Adrenal gland (tissue), 12 donors: Measurements from ENCODE around the gene ANO7. TPM values are rescaled to one million over a fixed set of nuclear protein-coding genes. Genes with fewer than 3 reads are reported as not detected.
A peak's percentile ranks its signal among the peaks of the same experiment; 100 is the strongest.

Source experiments
- DNase-seq, 7 donors: peaks; one replicate each; pipeline ENCODE4 v3.0.0-alpha.2; 2019 to 2020
- H3K27ac ChIP-seq, 5 donors: fragments of 200-600 bp; sonication (generic) in 4 of 5; 1 replicate in 3 of 5; 2 replicates in 2 of 5; pipeline versions ENCODE4 v1.5.1 to v1.8.0; 2016 to 2020; ENCODE audit warnings: mild to moderate bottlenecking in 1 of 5
- H3K27me3 ChIP-seq: fragments of 200-600 bp; 2 replicates; pipeline ENCODE4 v1.8.0; 2021
- H3K36me3 ChIP-seq, 2 donors: fragments of 200-600 bp; replicated peaks in 1 of 2; 1 replicate in 1 of 2; 2 replicates in 1 of 2; pipeline versions ENCODE4 v1.5.1 to v1.8.0; 2018 to 2022
- H3K4me1 ChIP-seq, 2 donors: fragments of 200-600 bp; replicated peaks in 1 of 2; 1 replicate in 1 of 2; 2 replicates in 1 of 2; pipeline versions ENCODE4 v1.5.1 to v1.8.0; 2018 to 2021
- H3K4me3 ChIP-seq, 4 donors: fragments of 200-600 bp; sonication (generic) in 3 of 4; one replicate each; pipeline ENCODE4 v1.5.1; 2016 to 2018
- H3K9me3 ChIP-seq, 3 donors: fragments of 200-600 bp; sonication (generic) in 1 of 3; replicated peaks in 1 of 3; 1 replicate in 2 of 3; 2 replicates in 1 of 3; pipeline versions ENCODE4 v1.5.1 to v1.8.0; 2016 to 2021
- CTCF ChIP-seq, 6 experiments: fragments of 450-650 bp in 4 of 6; fragments of 200-600 bp in 2 of 6; sonication (generic) in 1 of 6; IDR thresholded peaks; 1 replicate in 5 of 6; 2 replicates in 1 of 6; pipeline versions ENCODE4 v1.5.1 to v1.8.0; 2016 to 2021; ENCODE audit warnings: antibody characterized with exemption in 6 of 6, mild to moderate bottlenecking in 2 of 6, moderate library complexity in 1 of 6
- POLR2A ChIP-seq, 2 donors: fragments of 450-650 bp; IDR thresholded peaks; one replicate each; pipeline ENCODE4 v1.6.1; 2017; ENCODE audit warnings: antibody characterized with exemption in 2 of 2, mild to moderate bottlenecking in 2 of 2, moderate library complexity in 1 of 2
- WGBS, 4 donors: extraction: QIAGEN DNeasy Blood & Tissue Kit in 2 of 4; methylation state at CpG; one replicate each; pipeline versions ENCODE4 v1.1.5 to v1.1.7; 2013 to 2017; 5-methylcytosine and 5-hydroxymethylcytosine counted together
- intact Hi-C, 2 donors: fragments of 100-400 bp; cut with DNase I; formaldehyde crosslinking; loops; one replicate each; pipeline versions ENCODE4 v1.14.1 to v1.15.0; 2022 to 2023
- polyA plus RNA-seq, 3 donors: library from polyadenylated mRNA; stranded (reverse); fragments of 200-250 nt in 2 of 3; fragments of 350-450 nt in 1 of 3; fragmentation: Illumina TruSeq in 1 of 3; extraction: RNeasy Lipid Tissue Mini Kit (QIAGEN cat#74804) in 1 of 3; gene quantifications; one replicate each; pipeline ENCODE4 v1.2.3, GENCODE V29; 2013 to 2014
- total RNA-seq, 9 donors: library from RNA; depleted of rRNA in 4 of 9; stranded (reverse); fragments of >200 nt in 4 of 9; fragments of 120-200 nt in 1 of 9; fragmentation: NEBNext Ultra II Directional in 1 of 9; extraction: Animal tissue kit (Norgen Biotek cat#: 25700) in 1 of 9; gene quantifications; one replicate each; pipeline versions ENCODE4 v1.1.0 to v1.2.4, GENCODE V29; 2013 to 2023
- donor health status: healthy with polysubstance abuse.
- donor health status: Bipolar disorder and iron deficiency.
- donor health status: DM: yes; HTN: yes; CAD: no.
- donor health status: DM: no; HTN: no; CAD: no.
- donor health status: DM: no; HTN: no; CAD: no.
- donor health status: DM: yes; HTN: yes; CAD: no.

ANO7 gene
- total and polyA plus RNA-seq, 12 donors, result 0.48 to 5.1 (median 1.8) TPM

DNA sequence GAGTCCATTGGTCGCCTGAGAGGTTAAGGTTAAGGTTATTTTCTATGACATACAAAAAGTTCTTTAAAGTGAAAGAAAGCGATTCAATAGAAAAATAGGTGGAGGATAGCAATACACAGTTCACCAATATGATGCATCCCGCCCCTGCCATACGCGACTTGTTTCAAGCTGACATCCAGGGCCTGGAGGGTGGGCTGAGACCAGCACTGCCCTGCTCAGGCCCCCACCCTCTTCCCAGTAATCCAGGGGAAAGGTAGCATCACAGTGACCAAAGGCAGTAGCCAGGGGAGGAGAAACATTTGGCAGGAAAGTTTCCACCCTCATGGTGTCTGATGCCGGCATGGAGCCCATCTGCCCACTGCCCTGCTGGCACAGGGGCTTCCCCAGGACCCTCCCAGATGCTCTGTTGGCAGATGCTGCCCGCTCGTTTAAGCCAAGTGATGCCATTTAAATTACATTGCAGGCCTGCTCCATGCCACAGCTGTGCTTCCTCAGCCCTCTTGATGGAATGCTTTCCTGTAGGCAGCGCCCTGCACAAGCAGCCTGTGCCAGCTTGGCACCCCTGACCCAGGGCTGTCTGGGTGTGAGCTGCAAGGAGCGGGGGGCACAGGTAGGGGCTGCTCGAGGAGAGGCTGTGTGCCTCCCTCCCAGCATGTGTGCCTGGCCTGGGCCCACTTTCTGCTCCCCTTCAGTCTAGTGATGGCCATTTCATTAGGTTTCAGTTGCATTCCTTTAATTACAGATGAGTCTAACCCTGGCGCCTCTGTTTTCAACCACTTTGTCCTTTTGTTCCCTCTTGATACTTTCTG lies 10.7 kb upstream of the ANO7 start:
- Histone ChIP-seq H3K4me1 (no peaks in the 10 kb centered on the region), H3K36me3 (peaks cover 0 to 41% of the 10 kb centered on the region in 2 donors), H3K4me3 (no peak overlapping the region), H3K9me3 (no peaks in the 10 kb centered on the region), H3K27me3 (no peaks in the 10 kb centered on the region), H3K27ac (no peak overlapping the region)
- intact Hi-C loops, result no loop called here
- TF ChIP-seq POLR2A (IDR thresholded peaks at IDR 0.05) (no peak), CTCF (IDR thresholded peaks at IDR 0.05) (no peak)
- WGBS, 4 donors, result 95 to 97% (median 96%) methylated on average over 8 to 12 of the region's 12 CpGs
- no peak for DNase-seq

GRCh38 chr2:241178961-241179360 lies 9.5 kb upstream of the ANO7 start:
- no peak for DNase-seq
- no peak for TF ChIP-seq POLR2A (IDR thresholded peaks at IDR 0.05)
- TF ChIP-seq CTCF (IDR thresholded peaks at IDR 0.05), result no peak
- intact Hi-C loops, result no loop called here
- Histone ChIP-seq H3K9me3 (no peaks in the 10 kb centered on the region), H3K4me1 (no peaks in the 10 kb centered on the region), H3K36me3 (peaks cover 0 to 41% of the 10 kb centered on the region in 2 donors), H3K27ac (peak overlapping the region in 1 of 5 donors; percentile 39), H3K27me3 (no peaks in the 10 kb centered on the region), H3K4me3 (no peak overlapping the region)
- 80 to 92% (median 89%) methylated on average over 4 of the region's 4 CpGs for WGBS, 4 donors

DNA sequence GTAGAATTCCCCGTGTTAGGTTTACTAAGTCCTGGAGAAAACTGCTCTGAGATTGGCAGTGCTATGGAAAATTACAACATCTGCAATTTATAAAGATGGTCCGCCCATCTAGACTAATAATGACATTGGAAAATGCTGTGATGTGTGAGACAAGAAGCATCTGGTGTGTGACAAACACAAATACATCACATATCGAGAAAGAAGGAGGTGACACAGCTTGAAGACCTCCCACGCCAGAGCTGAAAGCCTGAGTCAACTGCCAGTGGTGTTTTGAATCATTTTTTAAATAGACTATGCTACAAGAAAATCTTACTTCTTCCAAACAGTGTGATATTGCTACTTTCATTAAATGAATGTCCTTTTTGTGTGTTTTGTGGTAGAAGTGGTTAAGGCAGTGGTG lies 8.6 kb upstream of the ANO7 start:
- TF ChIP-seq POLR2A (IDR thresholded peaks at IDR 0.05) (no peak), CTCF (IDR thresholded peaks at IDR 0.05) (no peak)
- no peaks in the 10 kb centered on the region for H3K9me3 ChIP-seq
- DNase-seq, result no peak
- 83 to 96% (median 85%) methylated on average over 4 of the region's 4 CpGs for WGBS, 4 donors
- no peaks in the 10 kb centered on the region for H3K27me3 ChIP-seq
- peaks cover 0 to 33% of the 10 kb centered on the region in 2 donors for H3K36me3 ChIP-seq
- no peaks in the 10 kb centered on the region for H3K4me1 ChIP-seq
- no peak overlapping the region for H3K27ac ChIP-seq
- intact Hi-C loops, result no loop called here
- H3K4me3 ChIP-seq, result no peak overlapping the region

- Histone ChIP-seq H3K36me3 (peaks cover 0 to 29% of the 10 kb centered on the region in 2 donors), H3K27me3 (no peaks in the 10 kb centered on the region), H3K9me3 (no peaks in the 10 kb centered on the region), H3K4me1 (no peaks in the 10 kb centered on the region), H3K27ac (no peak overlapping the region), H3K4me3 (no peak overlapping the region)
- no peak for TF ChIP-seq POLR2A (IDR thresholded peaks at IDR 0.05)
- intact Hi-C loops, result no loop called here
- DNase-seq, result no peak
- 87 to 96% (median 94%) methylated on average over 7 to 12 of the region's 12 CpGs for WGBS, 4 donors
These were observed 8.0 kb upstream of the ANO7 start for GRCh38 chr2:241180495-241180894.

GRCh38 chr2:241182126-241182525 lies 6.4 kb upstream of the ANO7 start:
- DNase-seq, result no peak
- TF ChIP-seq POLR2A (IDR thresholded peaks at IDR 0.05) (no peak), CTCF (IDR thresholded peaks at IDR 0.05) (no peak)
- no peaks in the 10 kb centered on the region for H3K4me1 ChIP-seq
- no peak overlapping the region for H3K27ac ChIP-seq
- H3K27me3 ChIP-seq, result no peaks in the 10 kb centered on the region
- no peaks in the 10 kb centered on the region for H3K9me3 ChIP-seq
- intact Hi-C loops, result no loop called here
- 90 to 100% (median 98%) methylated on average over 3 of the region's 3 CpGs for WGBS, 4 donors
- H3K36me3 ChIP-seq, result peaks cover 0 to 19% of the 10 kb centered on the region in 2 donors
- no peak overlapping the region for H3K4me3 ChIP-seq
